Esophagus (tissue), 2 donors: Measurements from ENCODE around the gene ENAM. TPM values are rescaled to one million over a fixed set of nuclear protein-coding genes. Genes with fewer than 3 reads are reported as not detected.
"Not testable (repeated sequence)": the region's sequence is repeated elsewhere in the genome, so short reads cannot be mapped to it uniquely, and the experiment has no call there.

Experiments used
- H3K27ac ChIP-seq, 2 donors: one replicate each; pipeline ENCODE4 v1.5.1; 2013; ENCODE audit warnings: low read depth in 2 of 2, mild to moderate bottlenecking in 2 of 2, inconsistent platforms in 1 of 2, low read length in 1 of 2, moderate library complexity in 1 of 2
- H3K27me3 ChIP-seq, 2 donors: one replicate each; pipeline ENCODE4 v1.6.1; 2013; ENCODE audit warnings: low read length in 2 of 2, control low read depth in 1 of 2, mild to moderate bottlenecking in 1 of 2; ENCODE audit not compliant: insufficient read depth in 2 of 2, control insufficient read depth in 1 of 2
- H3K36me3 ChIP-seq, 2 donors: one replicate each; pipeline ENCODE4 v1.6.1; 2013; ENCODE audit warnings: low read length in 1 of 2; ENCODE audit not compliant: control insufficient read depth in 2 of 2, insufficient read depth in 2 of 2
- H3K4me1 ChIP-seq, 2 donors: one replicate each; pipeline ENCODE4 v1.6.1; 2013; ENCODE audit warnings: low read length in 1 of 2; ENCODE audit not compliant: control insufficient read depth in 2 of 2, insufficient read depth in 2 of 2
- H3K4me3 ChIP-seq, 2 donors: one replicate each; pipeline ENCODE4 v1.5.1; 2013; ENCODE audit warnings: low read length in 2 of 2, mild to moderate bottlenecking in 2 of 2, low read depth in 1 of 2, moderate library complexity in 1 of 2
- H3K9me3 ChIP-seq, 2 donors: one replicate each; pipeline ENCODE4 v1.6.1; 2013; ENCODE audit warnings: mild to moderate bottlenecking in 2 of 2, low read depth in 1 of 2, low read length in 1 of 2, moderate library complexity in 1 of 2; ENCODE audit not compliant: control insufficient read depth in 2 of 2, insufficient read depth in 1 of 2
- whole genome bisulfite sequencing, 2 donors: extraction: QIAGEN DNeasy Blood & Tissue Kit; methylation state at CpG; one replicate each; pipeline ENCODE4 v1.1.7; 2013; 5-methylcytosine and 5-hydroxymethylcytosine counted together
- polyA plus RNA-seq, 2 donors: library from polyadenylated mRNA; stranded (reverse); fragments of 200-250 nt; gene quantifications; one replicate each; pipeline ENCODE4 v1.2.3, GENCODE V29; 2013
- donor health status: healthy with polysubstance abuse.
- donor health status: Bipolar disorder and iron deficiency.

The ENAM gene
- polyA plus RNA-seq, 2 donors: not detected

DNA sequence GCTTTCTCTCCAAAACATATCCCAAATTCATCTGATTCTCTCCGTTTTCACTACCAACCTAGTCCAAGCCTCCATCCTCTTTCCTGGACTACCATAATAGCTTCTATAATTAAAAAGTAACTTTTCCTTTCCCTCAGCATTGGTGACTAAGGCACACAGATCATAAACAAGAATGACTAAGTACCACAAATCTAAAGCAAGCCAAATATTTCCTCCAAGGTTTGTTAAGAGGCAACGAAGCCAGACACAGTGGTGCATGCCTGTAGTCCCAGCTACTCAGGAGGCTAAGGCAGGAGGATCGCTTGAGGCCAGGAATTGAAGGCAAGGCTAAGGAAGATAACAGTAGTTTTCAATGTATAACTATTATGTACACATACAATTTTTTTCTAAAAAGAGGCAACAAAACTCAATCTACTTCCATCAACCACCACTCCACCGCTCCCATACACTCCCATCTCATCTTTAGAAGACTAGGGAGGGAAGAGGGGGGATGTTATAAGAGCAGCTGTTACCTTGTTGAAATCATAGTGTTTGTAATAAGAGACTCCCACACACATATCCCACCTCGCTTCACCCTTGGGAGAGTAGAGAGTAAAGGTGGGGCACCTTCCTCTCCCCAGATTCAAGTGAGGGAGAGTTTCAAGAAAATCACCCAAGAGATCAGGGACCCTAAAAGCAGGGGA is 41.9 kb downstream of the ENAM start:
- no peaks in the 10 kb centered on the region for H3K9me3 ChIP-seq
- H3K4me1 ChIP-seq: no peaks in the 10 kb centered on the region
- H3K27ac ChIP-seq: no peak overlapping the region
- no peak overlapping the region for H3K4me3 ChIP-seq
- no peaks in the 10 kb centered on the region for H3K27me3 ChIP-seq
- 76 to 79% methylated on average over 5 of the region's 5 CpGs for WGBS, 2 donors
- H3K36me3 ChIP-seq: no peaks in the 10 kb centered on the region

DNA sequence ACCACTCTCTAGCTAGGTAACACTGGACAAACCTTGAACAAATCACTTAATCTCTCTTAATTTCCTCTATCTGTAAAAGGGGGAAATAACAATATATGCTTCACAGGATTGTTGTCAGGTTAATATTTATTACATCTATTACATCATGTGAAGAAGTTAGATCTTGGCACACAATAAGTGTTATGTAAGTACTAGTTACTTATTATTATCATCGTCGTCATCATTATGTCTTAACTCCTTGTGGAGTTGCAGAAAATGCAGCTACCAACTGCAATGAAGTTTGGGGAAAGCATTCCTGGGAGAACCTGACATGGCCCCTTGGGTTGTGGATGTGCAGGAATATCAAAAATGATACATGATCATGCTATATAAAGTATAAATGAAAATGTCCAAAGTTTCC is 42.5 kb downstream of the ENAM start:
- Histone ChIP-seq H3K27me3 (no peaks in the 10 kb centered on the region), H3K4me1 (no peaks in the 10 kb centered on the region), H3K27ac (no peak overlapping the region), H3K9me3 (no peaks in the 10 kb centered on the region), H3K4me3 (no peak overlapping the region), H3K36me3 (no peaks in the 10 kb centered on the region)
- 43 to 59% methylated on average over 2 of the region's 2 CpGs for WGBS, 2 donors

DNA sequence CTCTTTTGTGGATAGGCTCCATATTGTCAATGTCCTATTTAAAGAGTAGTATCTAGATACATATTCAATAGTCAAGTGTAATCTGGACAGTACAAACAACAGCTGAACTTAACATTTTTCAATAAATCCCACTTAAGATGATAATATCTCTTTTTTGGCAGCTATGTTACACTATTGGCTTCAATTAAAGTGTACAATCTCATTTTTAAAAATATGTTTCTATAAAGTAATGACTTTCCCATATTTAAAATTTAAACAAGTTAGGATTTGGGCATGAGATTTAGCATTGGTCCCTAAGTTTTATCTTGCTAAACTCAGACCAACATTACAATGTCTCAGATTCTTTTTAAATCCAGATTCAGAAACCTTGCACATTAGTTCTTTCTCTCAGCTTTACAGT is 45.6 kb downstream of the ENAM start:
- no peak overlapping the region for H3K4me3 ChIP-seq
- no peaks in the 10 kb centered on the region for H3K9me3 ChIP-seq
- H3K27ac ChIP-seq: no peak overlapping the region
- no peaks in the 10 kb centered on the region for H3K4me1 ChIP-seq
- H3K36me3 ChIP-seq: no peaks in the 10 kb centered on the region
- H3K27me3 ChIP-seq: no peaks in the 10 kb centered on the region

GRCh38 chr4:70674731-70675130 is 46.2 kb downstream of the ENAM start:
- H3K36me3 ChIP-seq: no peaks in the 10 kb centered on the region
- H3K27me3 ChIP-seq: no peaks in the 10 kb centered on the region
- no peak overlapping the region for H3K27ac ChIP-seq
- no peak overlapping the region for H3K4me3 ChIP-seq
- no peaks in the 10 kb centered on the region for H3K9me3 ChIP-seq
- H3K4me1 ChIP-seq: no peaks in the 10 kb centered on the region
- WGBS, 2 donors: 57 to 78% methylated on average over 1 of the region's 1 CpG

DNA sequence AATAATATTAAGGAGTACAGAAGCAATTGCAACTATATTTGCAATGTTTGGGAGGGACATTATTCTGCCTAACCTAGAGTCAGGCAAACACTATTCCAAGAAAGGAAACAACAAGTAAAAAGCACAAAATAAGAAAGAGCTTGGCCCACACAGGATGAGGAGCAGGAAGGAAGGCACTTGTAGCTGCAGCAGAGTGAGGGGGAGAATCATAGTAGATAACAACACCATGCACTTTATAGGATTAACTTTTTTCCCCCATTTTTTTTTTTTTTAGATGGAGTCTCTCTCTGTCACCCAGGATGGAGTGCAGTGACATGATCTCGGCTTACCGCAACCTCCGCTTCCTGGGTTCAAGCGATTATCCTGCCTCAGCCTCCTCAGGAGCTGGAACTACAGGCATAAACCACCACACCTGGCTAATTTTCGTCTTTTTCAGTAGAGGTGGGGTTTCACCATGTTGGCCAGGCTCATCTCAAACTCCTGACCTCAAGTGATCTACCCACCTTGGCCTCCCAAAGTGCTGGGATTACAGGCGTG is 48.1 kb downstream of the ENAM start:
- no peak overlapping the region for H3K27ac ChIP-seq
- 86 to 92% methylated on average over 6 of the region's 6 CpGs for WGBS, 2 donors
- no peaks in the 10 kb centered on the region for H3K9me3 ChIP-seq

DNA sequence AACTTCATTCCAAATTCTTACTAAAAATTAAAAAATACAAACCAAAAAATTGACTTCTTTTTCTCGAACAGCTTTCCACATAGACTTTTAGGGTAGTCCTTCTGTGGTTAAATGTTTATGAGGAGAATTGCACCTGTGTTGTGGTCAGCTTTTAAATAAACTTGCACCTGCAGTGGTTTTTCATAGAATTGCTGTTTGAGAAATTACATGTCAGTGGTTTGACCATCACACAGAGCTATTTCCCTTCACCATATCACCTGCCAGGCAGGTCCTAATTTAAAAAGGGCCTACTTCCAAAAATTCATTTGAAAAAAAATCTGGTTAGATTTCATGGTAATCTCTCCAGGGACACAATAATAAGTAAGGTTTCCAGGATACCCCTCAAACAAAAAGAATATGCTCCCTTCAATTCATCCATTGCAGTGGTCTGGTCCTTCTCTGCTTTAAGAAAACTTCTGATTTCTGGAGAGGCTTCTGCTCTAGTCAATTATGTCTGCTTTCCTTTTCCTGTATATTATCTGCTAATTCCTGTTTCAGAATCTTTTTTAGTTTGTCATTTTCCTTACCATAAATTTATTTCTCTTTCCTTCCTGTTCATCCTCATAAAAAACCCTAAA is 49.9 kb downstream of the ENAM start:
- H3K27ac ChIP-seq: no peak overlapping the region
- no peak overlapping the region for H3K4me3 ChIP-seq
- no peaks in the 10 kb centered on the region for H3K4me1 ChIP-seq
- WGBS, 2 donors: 84% methylated on average over 1 of the region's 1 CpG
- no peaks in the 10 kb centered on the region for H3K36me3 ChIP-seq
- no peaks in the 10 kb centered on the region for H3K27me3 ChIP-seq
- no peaks in the 10 kb centered on the region for H3K9me3 ChIP-seq

More for the DNA sequence above, 48.1 kb downstream of the ENAM start:
- H3K36me3 ChIP-seq: no peaks in the 10 kb centered on the region
- no peaks in the 10 kb centered on the region for H3K4me1 ChIP-seq
- no peaks in the 10 kb centered on the region for H3K27me3 ChIP-seq
- H3K4me3 ChIP-seq: no peak overlapping the region

DNA sequence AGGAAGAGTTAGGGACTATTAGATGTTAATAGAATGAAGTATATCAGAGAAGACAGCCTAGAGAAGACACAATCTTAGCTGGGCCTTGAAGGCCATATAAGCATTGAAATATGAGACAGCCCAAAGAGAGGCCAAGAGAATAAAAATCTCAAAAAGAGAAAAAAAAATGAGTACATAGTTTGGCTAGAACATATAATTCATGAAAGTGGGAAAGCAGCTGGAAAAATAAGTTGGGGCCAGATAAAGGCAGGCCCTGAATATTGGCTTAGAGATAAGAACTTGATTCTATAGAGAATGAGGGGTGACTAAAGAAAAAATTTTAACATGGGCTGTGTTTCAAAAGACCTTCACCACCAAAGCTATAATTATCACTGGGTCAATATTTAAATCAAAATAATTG is 52.4 kb downstream of the ENAM start:
- H3K4me3 ChIP-seq: no peak overlapping the region
- no peaks in the 10 kb centered on the region for H3K27me3 ChIP-seq
- no peak overlapping the region for H3K27ac ChIP-seq

GRCh38 chr4:70681704-70682103 is 53.2 kb downstream of the ENAM start:
- Histone ChIP-seq H3K4me3 (no peak overlapping the region), H3K36me3 (no peaks in the 10 kb centered on the region), H3K9me3 (no peaks in the 10 kb centered on the region), H3K27ac (no peak overlapping the region), H3K27me3 (no peaks in the 10 kb centered on the region), H3K4me1 (no peaks in the 10 kb centered on the region)

More for the DNA sequence above, 52.4 kb downstream of the ENAM start:
- no peaks in the 10 kb centered on the region for H3K4me1 ChIP-seq
- no peaks in the 10 kb centered on the region for H3K9me3 ChIP-seq
- H3K36me3 ChIP-seq: no peaks in the 10 kb centered on the region

GRCh38 chr4:70682142-70682541 is 53.6 kb downstream of the ENAM start:
- H3K36me3 ChIP-seq, H3K9me3 ChIP-seq, H3K27me3 ChIP-seq, H3K4me3 ChIP-seq, H3K4me1 ChIP-seq, H3K27ac ChIP-seq: not testable (repeated sequence)
- WGBS, 2 donors: 73 to 83% methylated on average over 3 of the region's 3 CpGs

DNA sequence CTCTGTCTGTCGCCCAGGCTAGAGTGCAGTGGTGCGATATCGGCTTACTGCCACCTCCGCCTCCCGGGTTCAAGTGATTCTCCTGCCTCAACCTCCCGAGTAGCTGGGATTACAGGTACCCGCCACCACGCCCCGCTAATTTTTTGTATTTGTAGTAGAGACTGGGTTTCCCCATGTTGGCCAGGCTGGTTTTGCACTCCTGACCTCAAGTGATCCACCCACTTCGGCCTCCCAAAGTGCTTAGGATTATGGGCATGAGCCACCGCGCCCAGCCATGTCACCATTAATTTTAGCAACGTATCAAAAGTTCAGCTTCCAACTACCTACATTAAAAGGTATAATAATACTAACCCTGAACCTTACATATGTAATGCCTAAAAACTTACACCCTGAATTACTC is 58.8 kb downstream of the ENAM start:
- Histone ChIP-seq H3K9me3 (no peaks in the 10 kb centered on the region), H3K36me3 (no peaks in the 10 kb centered on the region), H3K4me1 (peaks cover 0 to 5% of the 10 kb centered on the region in 2 donors), H3K27me3 (no peaks in the 10 kb centered on the region), H3K4me3 (peak overlapping the region; percentile 91 to 99), H3K27ac (peak overlapping the region; percentile 95 to 99)
- 61 to 65% methylated on average over 13 of the region's 13 CpGs for WGBS, 2 donors
